ENCODE data around the gene PCK1. TPM values are rescaled to one million over a fixed set of nuclear protein-coding genes. Genes with fewer than 3 reads are reported as not detected.

The PCK1 gene
- total and polyA plus RNA-seq, 2 of the 13 experiments (the other 11 are each of a cell fraction or from before 2014, with no cell fraction given), result 6.5 to 12.6 TPM

- TF ChIP-seq LBX2 (CRISPR knock-in tag; IDR thresholded peaks at IDR 0.05; ENCODE audit: borderline replicate concordance) (no peak), ZNF652 (CRISPR knock-in tag; IDR thresholded peaks at IDR 0.05; ENCODE audit: borderline replicate concordance, low read depth) (no peak), ZNF34 (CRISPR knock-in tag; IDR thresholded peaks at IDR 0.05; ENCODE audit: borderline replicate concordance) (no peak), NFYB (CRISPR knock-in tag; IDR thresholded peaks at IDR 0.05) (peak; percentile 41), DRAP1 (CRISPR knock-in tag; IDR thresholded peaks at IDR 0.05) (peak; percentile 100), ZNF547 (CRISPR knock-in tag; IDR thresholded peaks at IDR 0.05) (peak; percentile 64), PATZ1 (CRISPR knock-in tag; IDR thresholded peaks at IDR 0.05) (peak; percentile 87), RFXAP (CRISPR knock-in tag; IDR thresholded peaks at IDR 0.05; ENCODE audit: borderline replicate concordance) (peak; percentile 87), ZNF616 (CRISPR knock-in tag; IDR thresholded peaks at IDR 0.05; ENCODE audit: low read depth) (no peak), ZNF782 (CRISPR knock-in tag; IDR thresholded peaks at IDR 0.05; ENCODE audit: borderline replicate concordance) (0 out of 2 replicates have a peak, but pooled peaks have one; percentile 66), ZNF775 (CRISPR knock-in tag; IDR thresholded peaks at IDR 0.05; ENCODE audit: borderline replicate concordance) (no peak), IRF9 (CRISPR knock-in tag; IDR thresholded peaks at IDR 0.05; ENCODE audit: borderline replicate concordance) (peak; percentile 92; the same call in 1 of the 2 replicates), ZNF879 (CRISPR knock-in tag; IDR thresholded peaks at IDR 0.05) (no peak), NFAT5 (CRISPR knock-in tag; IDR thresholded peaks at IDR 0.05) (0 out of 2 replicates have a peak, but pooled peaks have one; percentile 29), ZNF12 (CRISPR knock-in tag; IDR thresholded peaks at IDR 0.05) (0 out of 2 replicates have a peak, but pooled peaks have one; percentile 57)
Measured at GRCh38 chr20:57560554-57561355, at the start of gene PCK1 (continued).
